Hepatocyte (in vitro differentiated cells): ENCODE results near the gene RERG. TPM values are rescaled to one million over a fixed set of nuclear protein-coding genes. Genes with fewer than 3 reads are reported as not detected.

Experiments used
- DNase-seq: peaks from one replicate; pipeline ENCODE4 v3.0.0-alpha.2; 2016; ENCODE audit warnings: low spot score
- H2AFZ ChIP-seq: fragments of 200-600 bp; sonication (generic); 2 replicates; pipeline ENCODE4 v1.6.0; 2016; ENCODE audit warnings: antibody characterized with exemption, mild to moderate bottlenecking
- H3K27ac ChIP-seq: fragments of 200-600 bp; sonication (generic); 2 replicates; pipeline ENCODE4 v1.5.1; 2016; ENCODE audit warnings: mild to moderate bottlenecking
- H3K27me3 ChIP-seq: fragments of 200-600 bp; sonication (generic); 2 replicates; pipeline ENCODE4 v1.6.1; 2016
- H3K36me3 ChIP-seq: fragments of 200-600 bp; sonication (generic); replicated peaks from 2 replicates; pipeline ENCODE4 v1.5.1; 2016; ENCODE audit warnings: low read depth; ENCODE audit not compliant: insufficient read depth
- H3K4me1 ChIP-seq: fragments of 200-600 bp; sonication (generic); 2 replicates; pipeline ENCODE4 v1.5.1; 2016; ENCODE audit warnings: mild to moderate bottlenecking, moderate library complexity; ENCODE audit not compliant: insufficient read depth
- H3K4me2 ChIP-seq: fragments of 200-600 bp; sonication (generic); 2 replicates; pipeline ENCODE4 v1.6.0; 2016
- H3K4me3 ChIP-seq: fragments of 200-600 bp; sonication (generic); 2 replicates; pipeline ENCODE4 v1.5.1; 2016; ENCODE audit warnings: mild to moderate bottlenecking
- H3K79me2 ChIP-seq: fragments of 200-600 bp; sonication (generic); 2 replicates; pipeline ENCODE4 v1.6.0; 2017; ENCODE audit warnings: mild to moderate bottlenecking
- H3K9me2 ChIP-seq: fragments of 200-600 bp; sonication (generic); replicated peaks from 2 replicates; pipeline ENCODE4 v1.6.0; 2017; ENCODE audit warnings: mild to moderate bottlenecking; ENCODE audit not compliant: insufficient read depth
- H3K9me3 ChIP-seq: fragments of 200-600 bp; sonication (generic); 2 replicates; pipeline ENCODE4 v1.5.1; 2016; ENCODE audit warnings: low read depth, mild to moderate bottlenecking
- H4K20me1 ChIP-seq: fragments of 200-600 bp; sonication (generic); 2 replicates; pipeline ENCODE4 v1.6.0; 2016; ENCODE audit warnings: mild to moderate bottlenecking; ENCODE audit not compliant: insufficient read depth, poor library complexity, severe bottlenecking
- CTCF ChIP-seq: fragments of 200-600 bp; sonication (generic); IDR thresholded peaks from 2 replicates; pipeline ENCODE4 v1.5.1; 2016; ENCODE audit warnings: antibody characterized with exemption, mild to moderate bottlenecking; ENCODE audit not compliant: poor library complexity
- EZH2 ChIP-seq: fragments of 200-600 bp; sonication (generic); IDR thresholded peaks from 2 replicates; pipeline ENCODE4 v1.6.1; 2016; ENCODE audit warnings: antibody characterized with exemption, mild to moderate bottlenecking, borderline replicate concordance
- EZH2phosphoT487 ChIP-seq: fragments of 200-600 bp; sonication (generic); IDR thresholded peaks from one replicate; pipeline ENCODE4 v1.6.1; 2018; ENCODE audit warnings: antibody characterized with exemption, mild to moderate bottlenecking, low read depth, moderate library complexity; ENCODE audit not compliant: unreplicated experiment, severe bottlenecking
- WGBS: methylation state at CpG from one replicate; pipeline ENCODE4 v1.1.6; 2016; ENCODE audit warnings: low lambda C conversion rate; ENCODE audit errors: missing lambda C conversion rate; 5-methylcytosine and 5-hydroxymethylcytosine counted together
- polyA plus RNA-seq: library from polyadenylated mRNA; unstranded; fragments of >200 nt; fragmentation: Nextera tagmentation; extraction: Ambion mirVana; gene quantifications from 2 replicates; pipeline ENCODE4 v1.2.1, GENCODE V29; 2016
- total RNA-seq: library from RNA; depleted of rRNA; stranded (reverse); fragments of >200 nt; gene quantifications from 2 replicates; pipeline ENCODE4 v1.2.3, GENCODE V29; 2014

RERG gene
- total and polyA plus RNA-seq, 2 experiments from 2014 or later: 1.3 to 7.9 TPM

GRCh38 chr12:15130541-15130940 is 90.7 kb downstream of the RERG start:
- no peaks in the 10 kb centered on the region for H3K4me1 ChIP-seq
- no peak overlapping the region for H2AFZ ChIP-seq
- no peaks in the 10 kb centered on the region for H3K36me3 ChIP-seq
- H4K20me1 ChIP-seq: no peaks in the 10 kb centered on the region
- H3K9me3 ChIP-seq: no peaks in the 10 kb centered on the region
- DNase-seq: no peak
- no peak overlapping the region for H3K4me2 ChIP-seq
- no peak for TF ChIP-seq EZH2
- TF ChIP-seq CTCF: no peak
- TF ChIP-seq EZH2phosphoT487: no peak
- no peaks in the 10 kb centered on the region for H3K27me3 ChIP-seq
- H3K27ac ChIP-seq: no peak overlapping the region
- no peaks in the 10 kb centered on the region for H3K9me2 ChIP-seq
- no peaks in the 10 kb centered on the region for H3K79me2 ChIP-seq
- H3K4me3 ChIP-seq: no peak overlapping the region

- TF ChIP-seq EZH2: no peak
- no peak for TF ChIP-seq CTCF
- no peak for TF ChIP-seq EZH2phosphoT487
- Histone ChIP-seq H2AFZ (no peak overlapping the region), H3K4me3 (no peak overlapping the region), H3K4me2 (no peak overlapping the region), H3K9me2 (no peaks in the 10 kb centered on the region), H3K4me1 (no peaks in the 10 kb centered on the region), H3K36me3 (no peaks in the 10 kb centered on the region), H3K27me3 (no peaks in the 10 kb centered on the region), H3K9me3 (no peaks in the 10 kb centered on the region), H3K27ac (no peak overlapping the region), H3K79me2 (no peaks in the 10 kb centered on the region), H4K20me1 (no peaks in the 10 kb centered on the region)
- DNase-seq: no peak
Observed at GRCh38 chr12:15123401-15123800, 97.8 kb downstream of the RERG start.

GRCh38 chr12:15122344-15122743 is 98.9 kb downstream of the RERG start:
- H3K79me2 ChIP-seq: no peaks in the 10 kb centered on the region
- H3K4me1 ChIP-seq: no peaks in the 10 kb centered on the region
- no peak for DNase-seq

More at GRCh38 chr12:15122344-15122743, 98.9 kb downstream of the RERG start:
- H3K4me2 ChIP-seq: no peak overlapping the region
- H2AFZ ChIP-seq: no peak overlapping the region
- no peaks in the 10 kb centered on the region for H3K9me2 ChIP-seq
- 78% methylated on average over 4 of the region's 4 CpGs for WGBS
- H3K9me3 ChIP-seq: no peaks in the 10 kb centered on the region
- no peaks in the 10 kb centered on the region for H3K36me3 ChIP-seq
- TF ChIP-seq CTCF: no peak
- no peak for TF ChIP-seq EZH2phosphoT487
- no peak for TF ChIP-seq EZH2
- no peak overlapping the region for H3K4me3 ChIP-seq
- H3K27ac ChIP-seq: no peak overlapping the region
- H4K20me1 ChIP-seq: no peaks in the 10 kb centered on the region
- no peaks in the 10 kb centered on the region for H3K27me3 ChIP-seq
